Neural cell (in vitro differentiated cells): ENCODE results near the gene TAOK3.

Experiments used
- EZH2 ChIP-seq: fragments of 200-600, 300-800 bp; shearing (Covaris generic), sonication (generic); IDR thresholded peaks from 2 replicates; pipeline ENCODE4 v1.6.1; 2014; ENCODE audit warnings: antibody characterized with exemption, low read length, borderline replicate concordance, mild to moderate bottlenecking; ENCODE audit not compliant: insufficient read depth, poor library complexity, severe bottlenecking
- POLR2AphosphoS5 ChIP-seq: IDR thresholded peaks from 2 replicates; pipeline ENCODE4 v1.6.1; 2012
- RAD21 ChIP-seq: fragments of 450-650 bp; conservative IDR thresholded peaks from 2 replicates; pipeline ENCODE4 v1.6.1; 2014; ENCODE audit warnings: antibody characterized with exemption, mild to moderate bottlenecking, moderate library complexity
- SMC3 ChIP-seq: fragments of 450-650 bp; conservative IDR thresholded peaks from 2 replicates; pipeline ENCODE4 v1.6.1; 2014; ENCODE audit warnings: antibody characterized with exemption, mild to moderate bottlenecking, moderate library complexity; ENCODE audit not compliant: poor library complexity
- TF ChIP-seq, protein P1 (sequence below): fragments of 450-650 bp; IDR thresholded peaks from 2 replicates; pipeline ENCODE4 v1.5.1; 2014; ENCODE audit warnings: antibody characterized with exemption, mild to moderate bottlenecking, moderate library complexity; ENCODE audit not compliant: poor library complexity, severe bottlenecking

DNA sequence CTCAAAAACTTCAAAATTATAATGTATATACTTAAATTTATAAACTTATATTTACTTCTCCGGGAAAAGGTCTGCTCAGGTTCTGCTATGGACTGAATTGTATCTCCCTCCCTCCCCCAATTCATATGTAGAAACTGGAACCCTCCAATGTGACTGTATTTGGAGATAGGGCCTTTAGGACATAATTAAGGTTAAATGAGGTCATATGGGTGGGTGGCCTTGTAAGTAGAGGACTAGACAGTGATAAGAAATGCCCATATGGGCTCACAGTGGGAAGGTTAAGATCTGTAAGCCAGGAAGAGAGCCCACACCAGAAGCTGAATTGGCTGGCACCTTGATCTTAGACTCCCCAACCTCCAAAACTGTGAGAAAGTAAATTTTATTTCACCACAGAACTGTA is 84.5 kb downstream of the TAOK3 start:
- TF ChIP-seq, protein P1, sequence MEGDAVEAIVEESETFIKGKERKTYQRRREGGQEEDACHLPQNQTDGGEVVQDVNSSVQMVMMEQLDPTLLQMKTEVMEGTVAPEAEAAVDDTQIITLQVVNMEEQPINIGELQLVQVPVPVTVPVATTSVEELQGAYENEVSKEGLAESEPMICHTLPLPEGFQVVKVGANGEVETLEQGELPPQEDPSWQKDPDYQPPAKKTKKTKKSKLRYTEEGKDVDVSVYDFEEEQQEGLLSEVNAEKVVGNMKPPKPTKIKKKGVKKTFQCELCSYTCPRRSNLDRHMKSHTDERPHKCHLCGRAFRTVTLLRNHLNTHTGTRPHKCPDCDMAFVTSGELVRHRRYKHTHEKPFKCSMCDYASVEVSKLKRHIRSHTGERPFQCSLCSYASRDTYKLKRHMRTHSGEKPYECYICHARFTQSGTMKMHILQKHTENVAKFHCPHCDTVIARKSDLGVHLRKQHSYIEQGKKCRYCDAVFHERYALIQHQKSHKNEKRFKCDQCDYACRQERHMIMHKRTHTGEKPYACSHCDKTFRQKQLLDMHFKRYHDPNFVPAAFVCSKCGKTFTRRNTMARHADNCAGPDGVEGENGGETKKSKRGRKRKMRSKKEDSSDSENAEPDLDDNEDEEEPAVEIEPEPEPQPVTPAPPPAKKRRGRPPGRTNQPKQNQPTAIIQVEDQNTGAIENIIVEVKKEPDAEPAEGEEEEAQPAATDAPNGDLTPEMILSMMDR, result no peak
- TF ChIP-seq POLR2AphosphoS5, result no peak
- TF ChIP-seq RAD21, result no peak
- TF ChIP-seq EZH2, result no peak
- no peak for TF ChIP-seq SMC3
